Measurements from ENCODE around the gene HAUS2.
"Not testable (repeated sequence)": the region's sequence is repeated elsewhere in the genome, so short reads cannot be mapped to it uniquely, and the experiment has no call there.

HAUS2 gene

GRCh38 chr15:42548249-42549031 is at the start of gene HAUS2, which contains the start of gene LRRC57:
Gene HAUS2, plus strand, starts transcription at chr15:42548838. Its CDS starts 35 bp downstream, at chr15:42548873.
Gene LRRC57, minus strand, starts transcription at chr15:42548793. Its CDS starts 359 bp downstream, at chr15:42548434.
- peak; percentile 25 for DNase-seq

- no peak for DNase-seq
Observed at GRCh38 chr15:42499858-42500609, 48.6 kb upstream of the HAUS2 start.

GRCh38 chr15:42502477-42502876 is 46.2 kb upstream of the HAUS2 start:
- DNase-seq: no peak

- DNase-seq: no peak
Observed at GRCh38 chr15:42503825-42504224, 44.8 kb upstream of the HAUS2 start.

DNA sequence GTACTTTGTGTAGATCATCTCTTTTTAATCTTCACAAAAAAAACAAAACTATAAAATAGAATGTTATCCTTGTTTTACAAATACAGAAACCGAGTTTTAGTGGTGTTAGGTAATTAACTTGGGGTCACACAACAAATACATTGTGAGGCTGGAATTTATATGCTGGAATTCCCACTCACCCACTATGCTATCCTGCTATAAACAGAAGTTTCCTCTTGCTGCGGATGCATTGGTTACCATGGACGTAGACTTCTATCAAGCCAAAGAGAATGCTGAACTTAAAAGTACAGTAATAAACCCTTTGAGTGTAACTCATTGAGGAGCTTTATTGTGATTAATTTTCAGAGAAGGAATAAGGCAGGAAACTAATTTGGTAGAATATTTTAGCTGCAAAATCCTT is 44.0 kb upstream of the HAUS2 start:
- DNase-seq: no peak

- no peak for DNase-seq
Observed at GRCh38 chr15:42507514-42507913, 41.1 kb upstream of the HAUS2 start.

GRCh38 chr15:42508263-42508690 is 40.4 kb upstream of the HAUS2 start:
- DNase-seq: no peak

DNA sequence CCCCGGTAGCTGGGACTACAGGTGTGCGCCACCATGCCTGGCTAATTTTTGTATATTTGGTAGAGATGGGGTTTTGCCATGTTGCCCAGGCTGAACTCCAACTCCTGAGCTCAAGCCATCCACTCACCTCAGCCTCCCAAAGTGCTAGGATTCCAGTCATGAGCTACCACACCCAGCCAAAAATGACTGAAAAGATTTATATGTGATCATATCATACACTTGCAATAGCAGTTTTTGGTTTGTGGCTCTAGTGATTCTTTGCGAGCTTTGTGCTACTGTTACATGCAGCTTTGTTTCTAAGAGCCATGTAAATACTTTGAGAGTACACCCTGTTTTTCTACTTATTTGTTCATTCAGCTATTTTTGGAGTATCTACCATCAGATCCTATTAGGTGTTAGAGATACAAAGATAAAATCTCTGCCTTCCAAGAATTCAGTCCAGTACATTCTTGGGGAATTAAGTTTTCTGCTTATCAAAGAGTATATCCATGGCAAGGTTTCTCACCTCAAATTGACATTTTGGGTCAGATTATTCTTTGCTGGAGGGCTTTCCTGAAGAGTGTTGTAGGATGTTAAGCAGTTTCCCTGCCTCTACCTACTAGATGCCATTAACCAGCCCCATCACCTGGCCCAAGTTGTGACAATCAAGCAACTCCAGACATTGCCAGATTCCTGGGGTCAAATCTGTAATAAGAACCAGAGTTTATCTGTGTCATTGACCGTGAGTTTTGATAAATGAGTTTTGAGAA is 38.2 kb upstream of the HAUS2 start:
- DNase-seq: no peak

- no peak for DNase-seq
Observed at GRCh38 chr15:42511007-42511391, 37.6 kb upstream of the HAUS2 start.

DNA sequence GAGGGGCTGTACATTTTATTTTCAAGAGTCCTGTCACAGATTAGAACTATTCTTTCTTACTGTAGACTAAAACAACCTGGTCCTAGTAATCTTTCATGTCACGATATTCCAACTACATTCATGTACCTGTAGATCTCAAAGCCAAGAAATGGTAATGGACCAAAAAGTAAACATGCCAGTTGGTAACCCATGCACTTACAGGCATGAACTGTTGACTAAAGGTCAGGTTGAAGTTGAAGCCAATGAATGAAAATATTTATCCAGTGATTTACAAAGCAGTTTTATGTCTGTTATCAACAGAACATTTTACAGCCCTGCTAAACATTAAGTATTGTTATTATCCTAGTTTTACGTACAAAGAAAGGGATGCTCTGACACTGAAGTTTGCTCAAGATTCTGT is 25.3 kb upstream of the HAUS2 start:
- DNase-seq: no peak

DNA sequence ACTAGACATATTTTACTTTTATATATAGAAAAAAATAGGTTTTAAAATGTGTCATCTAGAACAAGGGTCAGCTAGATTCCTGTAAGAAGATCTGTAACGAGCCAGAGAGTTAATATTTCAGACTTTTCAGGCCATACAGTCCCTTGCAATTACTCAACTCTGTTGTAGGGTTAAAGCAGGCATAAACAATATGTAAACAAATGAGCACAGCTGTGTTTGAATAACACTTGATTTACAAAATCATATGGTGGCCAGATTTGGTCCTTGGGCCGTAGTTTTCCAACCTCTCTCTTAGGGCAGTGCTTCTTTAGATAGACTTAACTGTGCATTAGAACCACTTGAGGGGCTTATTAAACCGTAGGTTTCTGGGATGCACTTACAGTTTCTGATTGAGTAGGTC is 19.7 kb upstream of the HAUS2 start:
- no peak for DNase-seq

- no peak for DNase-seq
Observed at GRCh38 chr15:42533246-42533645, 15.4 kb upstream of the HAUS2 start.

GRCh38 chr15:42544853-42545629 is 3.6 kb upstream of the HAUS2 start:
- no peak for DNase-seq

- no peak for DNase-seq
Observed at GRCh38 chr15:42547918-42548248, 755 bp upstream of the HAUS2 start.

- peak; percentile 2 for DNase-seq
Observed at GRCh38 chr15:42549032-42549491, 424 bp downstream of the HAUS2 start.

DNA sequence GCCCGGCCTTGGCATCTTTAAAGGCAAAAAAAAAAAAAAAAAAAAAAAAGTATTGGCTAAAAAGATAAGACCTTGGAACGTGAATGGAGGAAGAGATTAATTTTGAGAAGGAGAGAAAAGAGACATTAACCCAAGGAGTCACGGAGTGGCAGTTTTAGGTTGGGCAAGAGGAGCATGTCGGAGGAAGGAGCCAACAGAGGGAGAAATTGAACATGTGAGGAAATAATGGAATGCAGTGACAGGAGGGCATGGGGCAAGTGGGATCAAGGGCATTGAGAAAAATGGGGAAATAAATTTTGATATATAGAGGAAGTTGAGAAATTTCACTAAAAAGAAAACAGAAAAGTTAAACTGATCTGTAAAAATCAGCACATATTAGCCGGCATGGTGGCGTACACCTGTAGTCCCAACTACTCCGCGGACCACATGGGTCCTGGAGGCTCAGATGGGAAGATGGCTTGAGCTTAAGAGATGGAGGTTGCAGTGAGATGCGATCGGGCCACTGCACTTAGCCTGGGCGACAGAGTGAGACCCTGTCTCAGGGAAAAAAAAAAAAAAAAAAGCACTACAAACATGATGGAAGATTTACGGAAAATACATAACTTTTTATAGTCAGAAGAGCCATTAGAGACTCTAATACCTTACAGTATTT is 1.2 kb downstream of the HAUS2 start:
- DNase-seq: no peak

GRCh38 chr15:42553554-42553953 is 4.9 kb downstream of the HAUS2 start:
- no peak for DNase-seq

- not testable (repeated sequence) for DNase-seq
Observed at GRCh38 chr15:42556550-42557207, 8.0 kb downstream of the HAUS2 start.

DNA sequence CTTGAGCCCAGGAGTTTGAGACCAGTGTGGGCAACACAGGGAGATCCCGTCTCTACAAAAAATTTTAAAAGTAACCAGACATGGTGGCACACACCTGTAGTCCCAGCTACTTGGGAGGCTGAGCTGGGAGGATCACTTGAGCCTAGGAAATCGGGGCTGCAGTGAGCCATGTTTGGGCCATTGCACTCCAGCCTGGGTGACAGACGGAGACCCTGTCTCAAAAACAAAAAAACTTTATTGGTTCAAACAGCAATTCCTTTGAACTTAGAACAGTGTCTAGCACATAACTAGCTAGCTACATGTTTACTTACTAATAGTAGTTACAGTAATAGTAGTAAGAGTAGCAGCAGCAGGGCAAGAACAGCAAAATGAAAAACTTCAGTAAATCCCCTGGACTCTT is 10.1 kb downstream of the HAUS2 start:
- no peak for DNase-seq

- DNase-seq: peak; percentile 67
Observed at GRCh38 chr15:42575188-42576039, 26.8 kb downstream of the HAUS2 start, which contains the start of gene STARD9. Gene STARD9, plus strand, starts transcription at chr15:42575606. Its CDS starts 110 bp downstream, at chr15:42575716.
